A172 (cell line): Measurements from ENCODE around the gene SPOCK1. TPM values are rescaled to one million over a fixed set of nuclear protein-coding genes. Genes with fewer than 3 reads are reported as not detected.
"Not testable (repeated sequence)": the region's sequence is repeated elsewhere in the genome, so short reads cannot be mapped to it uniquely, and the experiment has no call there.

Experiments
- DNase-seq: peaks from one replicate; pipeline ENCODE4 v3.0.0-alpha.2; 2015; ENCODE audit warnings: low spot score
- total RNA-seq: library from RNA; depleted of rRNA; stranded (reverse); fragments of >200 nt; shearing (Covaris generic); gene quantifications from 2 replicates; pipeline ENCODE4 v1.2.3, GENCODE V29; 2014

Gene SPOCK1
- total RNA-seq, 1 experiment from 2014 or later = 6.5 TPM

GRCh38 chr5:137266186-137266585, 232.9 kb downstream of the SPOCK1 start:
- DNase-seq = no peak

- DNase-seq = no peak
Measured at GRCh38 chr5:137265457-137265856, 233.7 kb downstream of the SPOCK1 start.

- peak; percentile 53 for DNase-seq
Measured at GRCh38 chr5:137264573-137264972, 234.6 kb downstream of the SPOCK1 start.

GRCh38 chr5:137264041-137264440, 235.1 kb downstream of the SPOCK1 start:
- peak; percentile 14 for DNase-seq

- DNase-seq = no peak
Measured at GRCh38 chr5:137263371-137264005, 235.6 kb downstream of the SPOCK1 start.

- DNase-seq = no peak
Measured at GRCh38 chr5:137262818-137263217, 236.3 kb downstream of the SPOCK1 start.

GRCh38 chr5:137260820-137261695, 238.1 kb downstream of the SPOCK1 start:
- DNase-seq = no peak

- not testable (repeated sequence) for DNase-seq
Measured at GRCh38 chr5:137259115-137259514, 240.0 kb downstream of the SPOCK1 start.

- DNase-seq = peak; percentile 35
Measured at GRCh38 chr5:137254119-137255090, 244.7 kb downstream of the SPOCK1 start.

- DNase-seq = no peak
Measured at GRCh38 chr5:137252512-137252911, 246.6 kb downstream of the SPOCK1 start.

- DNase-seq = no peak
Measured at GRCh38 chr5:137250421-137250820, 248.7 kb downstream of the SPOCK1 start.

- DNase-seq = no peak
Measured at GRCh38 chr5:137248527-137248926, 250.6 kb downstream of the SPOCK1 start.

GRCh38 chr5:137245438-137245837, 253.7 kb downstream of the SPOCK1 start:
- no peak for DNase-seq

GRCh38 chr5:137240285-137240684, 258.8 kb downstream of the SPOCK1 start:
- DNase-seq = no peak

- no peak for DNase-seq
Measured at GRCh38 chr5:137236849-137237507, 262.1 kb downstream of the SPOCK1 start.

GRCh38 chr5:137236252-137236651, 262.9 kb downstream of the SPOCK1 start:
- no peak for DNase-seq

GRCh38 chr5:137234973-137235943, 263.9 kb downstream of the SPOCK1 start:
- peak; percentile 18 for DNase-seq

GRCh38 chr5:137233726-137234125, 265.4 kb downstream of the SPOCK1 start:
- DNase-seq = no peak

GRCh38 chr5:137233304-137233703, 265.8 kb downstream of the SPOCK1 start:
- DNase-seq = not testable (repeated sequence)

- DNase-seq = peak; percentile 18
Measured at GRCh38 chr5:137231540-137231939, 267.6 kb downstream of the SPOCK1 start.
